Colon (tissue), 2 donors: ENCODE measurements around the gene GRM7.

ENCODE experiments used
- FAIRE-seq: peaks from 2 replicates; lab custom pipeline; 2012; peaks lifted over from hg19 to GRCh38; lab: Jason Lieb, UNC
- donor health status: control.
- donor health status: control.

The GRM7 gene

GRCh38 chr3:7400360-7400759 lies 539.4 kb downstream of the GRM7 start:
- FAIRE-seq: no peak

GRCh38 chr3:7401418-7401817 lies 540.5 kb downstream of the GRM7 start:
- FAIRE-seq: no peak

GRCh38 chr3:7407107-7407506 lies 546.2 kb downstream of the GRM7 start:
- no peak for FAIRE-seq

GRCh38 chr3:7410782-7411181 lies 549.9 kb downstream of the GRM7 start:
- no peak for FAIRE-seq

GRCh38 chr3:7421065-7421464 lies 560.1 kb downstream of the GRM7 start:
- no peak for FAIRE-seq

- no peak for FAIRE-seq
These were observed 562.1 kb downstream of the GRM7 start for GRCh38 chr3:7423036-7423435.

GRCh38 chr3:7423995-7424394 lies 563.1 kb downstream of the GRM7 start:
- FAIRE-seq: no peak

- FAIRE-seq: no peak
These were observed 567.3 kb downstream of the GRM7 start for GRCh38 chr3:7428206-7428718.

- no peak for FAIRE-seq
These were observed 571.7 kb downstream of the GRM7 start for GRCh38 chr3:7432610-7433009.

GRCh38 chr3:7433073-7433472 lies 572.2 kb downstream of the GRM7 start:
- FAIRE-seq: no peak

GRCh38 chr3:7436542-7436941 lies 575.6 kb downstream of the GRM7 start:
- no peak for FAIRE-seq

GRCh38 chr3:7437231-7437630 lies 576.3 kb downstream of the GRM7 start:
- FAIRE-seq: no peak

- no peak for FAIRE-seq
These were observed 578.3 kb downstream of the GRM7 start for GRCh38 chr3:7439101-7439680.

- no peak for FAIRE-seq
These were observed 584.0 kb downstream of the GRM7 start for GRCh38 chr3:7444886-7445285.

GRCh38 chr3:7445331-7445730 lies 584.4 kb downstream of the GRM7 start:
- FAIRE-seq: no peak

GRCh38 chr3:7447197-7447769 lies 586.4 kb downstream of the GRM7 start:
- FAIRE-seq: no peak

- no peak for FAIRE-seq
These were observed 595.5 kb downstream of the GRM7 start for GRCh38 chr3:7456386-7456785.

GRCh38 chr3:7461202-7461825 lies 600.4 kb downstream of the GRM7 start:
- FAIRE-seq: no peak

GRCh38 chr3:7469866-7470265 lies 609.0 kb downstream of the GRM7 start:
- no peak for FAIRE-seq

GRCh38 chr3:7484636-7485035 lies 623.7 kb downstream of the GRM7 start:
- no peak for FAIRE-seq

GRCh38 chr3:7487763-7488162 lies 626.8 kb downstream of the GRM7 start:
- FAIRE-seq: no peak

GRCh38 chr3:7489417-7489816 lies 628.5 kb downstream of the GRM7 start:
- no peak for FAIRE-seq

GRCh38 chr3:7498715-7499114 lies 637.8 kb downstream of the GRM7 start:
- FAIRE-seq: no peak

- FAIRE-seq: no peak
These were observed 642.5 kb downstream of the GRM7 start for GRCh38 chr3:7503431-7503830.
